ENCODE data around the gene UVRAG.

- no peak for TF ChIP-seq CTCF (IDR thresholded peaks at IDR 0.05)
- no peak for TF ChIP-seq POLR2A (IDR thresholded peaks at IDR 0.05)
Measured at GRCh38 chr11:75821202-75821601, 6.2 kb downstream of the UVRAG start.

All from tibial nerve (tissue), 3 donors.